ENCODE measurements around the gene OSM.
A peak's percentile ranks its signal among the peaks of the same experiment; 100 is the strongest.
"Not testable (repeated sequence)": the region's sequence is repeated elsewhere in the genome, so short reads cannot be mapped to it uniquely, and the experiment has no call there.

Gene OSM

GRCh38 chr22:30244641-30245040, 22.0 kb downstream of the OSM start:
- no peak for DNase-seq (ENCODE audit: low read depth)

- DNase-seq (ENCODE audit: low read depth): no peak
Measured at GRCh38 chr22:30244066-30244465, 22.6 kb downstream of the OSM start.

- no peak for DNase-seq (ENCODE audit: low read depth)
Measured at GRCh38 chr22:30243661-30244060, 23.0 kb downstream of the OSM start.

GRCh38 chr22:30241576-30242371, 24.9 kb downstream of the OSM start:
- DNase-seq (ENCODE audit: low read depth): no peak

- DNase-seq (ENCODE audit: low read depth): no peak
Measured at GRCh38 chr22:30240541-30241417, 25.9 kb downstream of the OSM start.

GRCh38 chr22:30239488-30240405, 26.9 kb downstream of the OSM start:
- DNase-seq (ENCODE audit: low read depth): no peak

- DNase-seq (ENCODE audit: low read depth): no peak
Measured at GRCh38 chr22:30238661-30239487, 27.8 kb downstream of the OSM start.

- no peak for DNase-seq (ENCODE audit: low read depth)
Measured at GRCh38 chr22:30238136-30238535, 28.5 kb downstream of the OSM start.

- DNase-seq (ENCODE audit: low read depth): no peak
Measured at GRCh38 chr22:30236875-30237274, 29.8 kb downstream of the OSM start.

GRCh38 chr22:30235687-30236170, 30.9 kb downstream of the OSM start:
- DNase-seq (ENCODE audit: low read depth): peak; percentile 92

- DNase-seq (ENCODE audit: low read depth): peak; percentile 77
Measured at GRCh38 chr22:30234786-30235470, 31.7 kb downstream of the OSM start.

- not testable (repeated sequence) for DNase-seq (ENCODE audit: low read depth)
Measured at GRCh38 chr22:30234325-30234724, 32.3 kb downstream of the OSM start.

- DNase-seq (ENCODE audit: low read depth): no peak
Measured at GRCh38 chr22:30233582-30233981, 33.1 kb downstream of the OSM start.

GRCh38 chr22:30232716-30233218, 33.9 kb downstream of the OSM start:
- no peak for DNase-seq (ENCODE audit: low read depth)

- DNase-seq (ENCODE audit: low read depth): no peak
Measured at GRCh38 chr22:30230787-30231461, 35.7 kb downstream of the OSM start.

GRCh38 chr22:30230330-30230729, 36.3 kb downstream of the OSM start:
- DNase-seq (ENCODE audit: low read depth): no peak

GRCh38 chr22:30228509-30229359, 37.9 kb downstream of the OSM start:
- DNase-seq (ENCODE audit: low read depth): peak; percentile 86

GRCh38 chr22:30227438-30228228, 39.0 kb downstream of the OSM start:
- peak; percentile 19 for DNase-seq (ENCODE audit: low read depth)
